GM21447 (cell line): ENCODE results near the gene IGFN1.

Experiments
- ATAC-seq: cut with Tn5 transposase; IDR thresholded peaks from one replicate; pipeline ENCODE4 v1.9.1; 2021; ENCODE audit not compliant: unreplicated experiment

Gene IGFN1

DNA sequence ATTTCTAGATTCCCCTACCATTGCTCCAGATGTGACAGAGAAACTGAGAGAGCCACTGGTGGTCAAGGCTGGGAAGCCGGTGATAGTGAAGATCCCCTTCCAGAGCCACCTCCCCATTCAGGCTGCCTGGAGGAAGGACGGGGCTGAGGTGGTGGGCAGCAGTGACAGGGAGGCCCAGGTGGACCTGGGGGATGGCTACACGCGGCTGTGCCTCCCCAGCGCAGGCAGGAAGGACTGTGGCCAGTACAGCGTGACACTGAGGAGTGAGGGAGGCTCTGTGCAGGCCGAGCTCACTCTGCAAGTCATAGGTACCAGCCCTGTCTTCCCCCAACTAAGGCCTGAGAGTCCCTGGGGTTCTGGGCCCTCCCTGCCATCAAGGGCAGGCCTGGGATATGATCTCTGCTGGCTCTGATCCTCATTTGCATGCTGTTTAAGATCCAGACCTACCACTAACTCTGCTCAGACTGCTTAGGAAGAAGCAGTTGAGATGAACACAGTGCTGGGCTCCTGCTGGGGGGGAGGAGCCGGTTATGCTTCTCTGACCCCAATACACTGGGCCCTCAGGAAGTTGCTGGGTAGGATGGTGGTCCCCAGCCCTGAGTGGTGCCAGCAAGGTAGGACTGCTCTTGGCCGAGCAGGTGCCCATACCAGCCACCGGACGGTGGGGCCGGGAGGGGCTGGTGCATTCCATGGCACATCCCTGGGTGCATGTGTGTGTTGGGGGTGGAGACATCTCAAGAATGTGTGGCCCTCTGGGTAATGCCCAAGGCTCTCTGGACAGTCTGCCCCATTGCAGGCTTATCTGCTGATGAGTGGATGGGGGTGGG is 25.1 kb downstream of the IGFN1 start:
- no peak for ATAC-seq

GRCh38 chr1:201216395-201217085 is 25.9 kb downstream of the IGFN1 start:
- no peak for ATAC-seq

DNA sequence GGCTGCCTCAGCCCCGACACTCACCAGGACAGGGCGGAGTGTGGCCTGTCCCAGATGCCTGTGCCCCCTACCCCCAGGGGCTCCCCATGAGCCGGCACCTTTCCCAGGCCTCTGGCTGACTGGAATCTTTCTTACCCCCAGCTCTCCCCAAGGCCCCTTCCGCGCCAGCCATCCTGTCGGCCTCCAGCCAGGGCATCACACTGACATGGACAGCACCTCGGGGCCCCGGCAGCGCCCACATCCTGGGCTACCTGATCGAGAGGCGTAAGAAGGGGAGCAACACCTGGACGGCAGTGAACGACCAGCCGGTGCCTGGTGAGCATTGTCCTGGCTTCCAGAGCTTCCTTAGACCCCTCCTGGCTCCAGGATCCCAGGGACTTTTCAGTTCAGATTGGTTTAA is 26.5 kb downstream of the IGFN1 start:
- ATAC-seq = no peak

GRCh38 chr1:201217851-201218250 is 27.2 kb downstream of the IGFN1 start:
- no peak for ATAC-seq

DNA sequence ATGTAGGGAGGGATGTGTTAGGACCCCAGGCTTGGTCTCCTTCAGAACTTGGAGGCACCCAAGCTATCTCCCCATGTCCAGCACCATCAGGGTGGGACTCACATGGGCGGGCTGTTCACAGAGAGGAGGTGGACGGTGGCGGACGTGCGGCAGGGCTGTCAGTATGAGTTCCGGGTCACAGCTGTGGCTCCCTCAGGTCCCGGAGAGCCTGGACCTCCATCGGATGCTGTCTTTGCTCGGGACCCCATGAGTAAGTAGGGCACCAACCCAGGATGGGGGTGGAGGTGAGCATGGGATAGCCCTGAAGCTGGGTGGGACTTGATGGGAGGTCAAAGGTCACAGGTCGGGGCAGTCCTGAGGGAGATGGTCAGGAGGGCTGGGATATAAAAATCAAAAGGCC is 27.8 kb downstream of the IGFN1 start:
- ATAC-seq = no peak

DNA sequence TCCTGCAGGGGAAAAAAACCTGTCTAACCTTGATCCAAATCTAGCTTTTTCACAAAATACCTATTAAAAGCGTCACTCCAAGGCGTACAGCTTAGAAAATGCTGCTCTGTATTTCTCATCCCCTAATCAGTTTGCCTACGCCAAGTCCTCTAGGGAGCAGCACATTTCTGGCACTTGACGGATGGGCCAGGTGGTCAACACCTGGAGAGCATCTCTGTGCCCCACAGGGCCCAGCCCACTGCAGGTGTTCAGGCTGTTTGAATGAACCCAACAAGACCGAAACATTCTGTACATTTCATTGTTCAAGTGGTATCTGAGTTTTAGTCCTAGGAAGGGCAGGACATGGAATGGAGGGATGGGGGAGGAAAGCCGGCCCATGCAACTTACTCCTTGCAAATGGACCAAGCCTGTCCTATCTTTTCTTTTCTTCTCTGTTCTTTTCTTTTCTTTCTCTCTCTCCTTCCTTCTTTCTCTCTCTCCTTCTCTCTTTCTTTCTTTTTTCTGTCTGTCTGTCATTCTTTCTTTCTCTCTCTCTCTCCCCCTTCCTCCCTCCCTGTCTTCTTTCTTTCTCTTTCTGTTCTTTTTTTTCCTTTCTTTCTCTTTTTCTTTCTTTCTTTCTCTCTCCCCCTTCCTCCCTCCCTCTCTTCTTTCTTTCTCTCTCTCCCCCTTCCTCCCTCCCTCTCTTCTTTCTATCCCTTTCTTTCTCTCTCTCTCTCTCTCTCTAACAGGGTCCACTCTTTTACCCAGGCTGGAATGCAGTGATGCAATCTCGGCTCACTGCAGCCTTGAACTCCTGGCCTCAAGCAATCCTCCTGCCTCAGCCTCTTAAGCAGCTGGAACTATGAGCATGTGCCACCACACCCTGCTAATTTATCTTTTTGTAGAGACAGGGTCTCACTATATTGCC is 29.1 kb downstream of the IGFN1 start:
- ATAC-seq = no peak

- no peak for ATAC-seq
Observed at GRCh38 chr1:201220388-201220715, 29.7 kb downstream of the IGFN1 start.

GRCh38 chr1:201221201-201221846 is 30.7 kb downstream of the IGFN1 start:
- ATAC-seq = no peak

GRCh38 chr1:201222125-201222524 is 31.5 kb downstream of the IGFN1 start:
- no peak for ATAC-seq

DNA sequence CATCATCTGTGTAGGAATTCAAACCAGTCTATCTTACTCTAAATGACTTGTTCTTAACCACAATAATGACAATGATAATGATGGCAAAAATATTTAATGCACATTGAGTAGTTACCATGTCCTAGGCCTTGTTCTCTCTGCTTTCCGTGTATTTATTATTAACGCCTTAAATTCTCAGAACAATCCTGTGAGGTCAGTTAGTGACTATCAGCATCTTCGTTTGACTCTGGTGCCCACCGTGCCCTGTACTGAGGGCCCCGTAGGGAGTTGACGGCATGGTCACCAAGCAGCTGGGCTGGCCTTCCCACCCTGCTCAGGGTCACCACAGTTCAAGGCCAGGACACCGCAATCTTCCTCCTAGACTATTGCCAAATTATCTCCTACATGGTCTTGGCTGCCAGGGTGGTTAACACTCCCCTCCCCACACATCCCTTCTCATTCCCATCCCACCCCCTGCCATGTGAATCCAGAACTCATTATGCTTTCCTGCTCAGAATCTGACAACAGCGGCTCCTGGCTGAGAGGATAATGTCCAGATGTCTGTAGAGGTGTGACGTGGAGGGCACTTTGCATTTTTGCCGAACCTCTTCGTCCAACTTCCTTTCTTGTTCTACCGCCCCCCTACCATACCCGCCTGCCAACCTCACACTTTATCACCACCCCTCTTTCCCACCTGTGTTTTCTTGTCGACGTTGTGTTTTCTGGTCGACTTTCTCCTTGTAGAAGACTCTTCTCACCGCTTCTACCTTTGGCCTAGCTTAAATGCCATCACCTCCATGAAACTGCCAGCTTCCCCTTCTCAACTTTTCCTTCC is 33.4 kb downstream of the IGFN1 start:
- no peak for ATAC-seq

GRCh38 chr1:201224666-201225370 is 34.2 kb downstream of the IGFN1 start:
- no peak for ATAC-seq

- ATAC-seq = no peak
Observed at GRCh38 chr1:201226178-201226514, 35.5 kb downstream of the IGFN1 start.

DNA sequence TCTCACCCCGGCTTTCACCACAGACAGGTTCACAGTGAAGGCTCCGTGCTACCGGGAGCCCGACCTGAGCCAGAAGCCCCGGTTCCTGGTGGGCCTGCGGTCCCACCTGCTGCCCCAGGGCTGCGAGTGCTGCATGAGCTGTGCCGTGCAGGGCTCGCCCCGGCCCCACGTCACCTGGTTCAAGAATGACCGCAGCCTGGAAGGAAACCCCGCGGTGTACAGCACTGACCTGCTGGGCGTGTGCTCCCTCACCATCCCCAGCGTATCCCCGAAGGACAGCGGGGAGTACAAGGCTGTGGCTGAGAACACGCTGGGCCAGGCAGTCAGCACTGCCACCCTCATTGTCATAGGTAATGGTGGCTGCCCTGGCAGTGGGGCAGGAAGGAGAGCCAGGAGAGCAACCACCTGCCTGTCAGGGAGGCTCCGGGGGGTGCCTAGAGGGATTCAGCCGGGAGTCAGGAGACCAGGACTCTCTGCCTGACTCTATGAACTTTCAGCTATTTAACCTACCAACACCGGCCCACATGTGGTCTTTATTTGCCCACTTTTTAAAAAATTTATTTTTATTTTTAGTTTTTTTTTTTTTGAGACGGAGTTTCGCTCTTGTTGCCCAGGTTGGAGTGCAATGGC is 36.4 kb downstream of the IGFN1 start:
- no peak for ATAC-seq

DNA sequence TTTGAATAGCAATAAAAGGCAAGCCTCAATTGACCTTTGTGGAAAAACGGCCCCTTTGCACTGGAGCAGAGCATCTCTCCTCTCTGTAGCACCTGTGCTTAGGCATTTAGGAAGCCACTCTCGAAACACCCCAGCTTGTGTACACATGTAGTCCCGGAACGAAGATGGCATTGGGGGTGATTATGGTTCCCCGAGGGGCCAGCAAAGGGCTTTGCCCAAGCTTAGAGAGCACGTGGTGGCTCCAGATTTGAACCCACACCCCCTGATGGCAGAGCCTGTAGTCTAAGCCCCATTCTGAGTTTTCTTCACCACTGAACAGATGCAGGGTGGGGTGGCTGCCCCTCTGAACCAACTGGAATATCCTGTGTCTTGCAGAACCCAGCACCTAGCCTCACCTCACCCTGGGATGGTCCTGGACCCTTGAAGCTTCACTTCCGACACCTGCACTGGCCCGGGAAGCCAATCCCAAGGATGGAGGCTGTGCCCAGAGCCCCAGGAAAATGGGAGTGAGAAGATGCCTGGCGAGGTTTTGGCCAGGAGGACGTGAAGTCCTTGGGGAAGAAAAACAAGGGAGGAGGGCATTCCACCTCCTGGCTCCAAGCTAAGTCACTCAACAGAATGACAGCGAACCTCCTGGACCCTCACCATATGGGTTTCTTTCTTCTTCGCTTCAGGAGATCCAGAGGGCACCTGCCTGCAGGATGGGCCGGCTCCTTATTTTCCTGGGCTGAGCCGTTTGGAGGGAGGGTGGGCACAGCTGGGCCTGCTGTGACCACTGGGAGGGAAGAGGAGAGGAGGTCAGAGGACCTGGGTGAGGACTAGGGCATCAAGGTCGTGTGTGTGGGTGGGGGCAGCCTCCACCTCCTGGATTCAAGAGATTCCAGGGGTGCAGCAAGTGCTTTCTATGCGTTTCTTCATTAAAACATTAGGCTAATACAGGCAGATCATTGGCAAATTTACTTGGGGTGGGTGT is 37.7 kb downstream of the IGFN1 start:
- no peak for ATAC-seq

- ATAC-seq = no peak
Observed at GRCh38 chr1:201229095-201229494, 38.5 kb downstream of the IGFN1 start.

DNA sequence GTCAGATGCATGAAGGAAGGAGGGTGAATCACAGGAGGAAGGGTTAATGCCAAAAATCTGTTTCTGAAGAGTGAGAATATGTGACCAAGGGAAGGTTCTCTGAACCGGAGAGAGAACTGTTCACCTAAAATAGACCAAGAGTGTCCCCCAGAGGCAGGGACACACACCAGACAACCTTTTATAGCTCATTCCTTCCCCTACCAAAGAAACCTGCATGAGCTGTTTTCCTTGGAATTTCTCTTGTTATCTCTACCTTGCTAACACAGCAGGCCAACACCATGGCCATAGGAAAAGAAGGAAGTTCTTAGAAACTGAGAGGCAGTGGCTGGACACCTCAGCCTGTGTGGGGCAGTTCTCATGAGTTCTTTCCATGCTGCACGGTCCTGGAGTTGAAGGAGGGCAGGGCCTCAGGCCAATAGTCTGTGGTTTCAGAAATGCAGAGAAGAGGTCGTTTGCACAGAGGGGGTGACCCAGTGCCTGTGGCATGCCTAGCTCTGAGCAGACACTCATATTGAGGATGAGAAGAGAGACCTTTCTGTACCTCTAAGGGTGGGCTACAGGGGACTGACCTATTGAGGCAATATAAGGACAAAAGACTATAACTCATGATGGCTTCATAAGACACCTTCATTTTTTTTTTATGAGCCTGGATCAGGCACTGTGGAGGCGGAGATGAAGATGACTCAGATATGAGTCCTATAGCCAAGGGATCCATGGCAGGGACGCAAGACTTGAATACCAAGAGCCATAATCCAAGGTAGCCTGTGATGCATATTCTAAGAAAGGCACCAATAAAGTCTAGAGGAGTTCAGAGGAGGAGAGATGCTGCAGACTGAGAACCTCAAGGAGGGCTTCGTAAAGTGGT is 39.4 kb downstream of the IGFN1 start:
- no peak for ATAC-seq

GRCh38 chr1:201230676-201231075 is 40.1 kb downstream of the IGFN1 start:
- no peak for ATAC-seq
